GM12878 (cell line): Measurements from ENCODE around the gene PCSK6. TPM values are rescaled to one million over a fixed set of nuclear protein-coding genes. Genes with fewer than 3 reads are reported as not detected.
A peak's percentile ranks its signal among the peaks of the same experiment; 100 is the strongest.

Experiments
- ATAC-seq: fragments of 200-7000 bp; cut with Tn5 transposase; 3 replicates; pipeline ENCODE4 v1.9.1; 2020; ENCODE audit warnings: mild to moderate bottlenecking, moderate library complexity
- BruUV-seq: library from RNA; stranded (reverse); fragments of 400-500 nt; replicated peaks from 2 replicates; lab custom pipeline; 2021; lab: Mats Ljungman, UMichigan
- CTCF ChIA-PET: fragments of 300-600 bp; sonication (Branson Sonifier 250); formaldehyde crosslinking; extraction: SDS; loops from one replicate; lab custom pipeline; 2021; ENCODE audit warnings: inconsistent platforms; lab: Yijun Ruan, JAX
- POLR2A ChIA-PET: fragments of 350-600 bp; formaldehyde crosslinking; extraction: SDS; loops from one replicate; lab custom pipeline; 2021; ENCODE audit warnings: inconsistent platforms; lab: Charles Lee
- RAD21 ChIA-PET: fragments of 300-600 bp; sonication (Branson Sonifier 250); formaldehyde crosslinking; loops from one replicate; lab custom pipeline; 2023; ENCODE audit warnings: antibody characterized with exemption; ENCODE audit not compliant: unreplicated experiment; lab: Charles Lee
- SMC1A ChIA-PET: fragments of 300-600 bp; sonication (Branson Sonifier 250); formaldehyde crosslinking; loops from one replicate; lab custom pipeline; 2023; ENCODE audit not compliant: unreplicated experiment, uncharacterized antibody; lab: Charles Lee
- DNase-seq: peaks from one replicate; pipeline ENCODE4 v3.0.0-alpha.2; 2011; ENCODE audit warnings: low read depth, low spot score
- FAIRE-seq: peaks from 3 replicates; lab custom pipeline; 2011; peaks lifted over from hg19 to GRCh38; lab: Jason Lieb, UNC
- H2AFZ ChIP-seq: 2 replicates; pipeline ENCODE4 v1.6.0; 2011; ENCODE audit warnings: low read depth, low read length, control low read depth; ENCODE audit not compliant: control insufficient read depth
- H3K27ac ChIP-seq: 2 replicates; pipeline ENCODE4 v1.5.1; 2011; ENCODE audit warnings: control low read depth; ENCODE audit not compliant: control insufficient read depth, insufficient read depth
- H3K27me3 ChIP-seq, 2 experiments: replicated peaks in 1 of 2; 2 replicates each; pipeline versions ENCODE4 v1.6.0 to v1.6.1; 2011; ENCODE audit warnings: low read length in 1 of 2; ENCODE audit not compliant: control insufficient read depth in 2 of 2, insufficient read depth in 2 of 2
- H3K36me3 ChIP-seq, 2 experiments: 2 replicates each; pipeline ENCODE4 v1.5.1; 2011; ENCODE audit warnings: low read length in 1 of 2; ENCODE audit not compliant: control insufficient read depth in 2 of 2, insufficient read depth in 2 of 2
- H3K4me1 ChIP-seq: 2 replicates; pipeline ENCODE4 v1.6.1; 2011; ENCODE audit warnings: mild to moderate bottlenecking, low read length, moderate library complexity, mixed read lengths; ENCODE audit not compliant: control insufficient read depth, insufficient read depth
- H3K4me2 ChIP-seq: 2 replicates; pipeline ENCODE4 v1.6.0; 2011; ENCODE audit warnings: control low read depth; ENCODE audit not compliant: control insufficient read depth, insufficient read depth
- H3K4me3 ChIP-seq: fragments of 200-600 bp; sonication (generic); 2 replicates; pipeline ENCODE4 v1.5.1; 2016
- H3K79me2 ChIP-seq: 2 replicates; pipeline ENCODE4 v1.6.0; 2011; ENCODE audit warnings: low read length; ENCODE audit not compliant: control insufficient read depth, insufficient read depth
- H3K9ac ChIP-seq: 2 replicates; pipeline ENCODE4 v1.8.0; 2011; ENCODE audit warnings: low read length, control low read depth, mixed read lengths; ENCODE audit not compliant: control insufficient read depth, insufficient read depth
- H3K9me3 ChIP-seq: replicated peaks from 3 replicates; pipeline ENCODE4 v1.5.1; 2011; ENCODE audit warnings: mild to moderate bottlenecking, low read length; ENCODE audit not compliant: control insufficient read depth, insufficient read depth
- H4K20me1 ChIP-seq: 2 replicates; pipeline ENCODE4 v1.6.0; 2011; ENCODE audit not compliant: control insufficient read depth, insufficient read depth
- BMI1 ChIP-seq: fragments of 450-650 bp; IDR thresholded peaks from 2 replicates; pipeline ENCODE4 v1.6.1; 2016; ENCODE audit warnings: mild to moderate bottlenecking, moderate library complexity, borderline replicate concordance
- CHD4 ChIP-seq: fragments of 200-600 bp; sonication (generic); IDR thresholded peaks from 2 replicates; pipeline ENCODE4 v1.6.1; 2016; ENCODE audit warnings: mild to moderate bottlenecking
- EED ChIP-seq: sonication (generic); IDR thresholded peaks from 2 replicates; pipeline ENCODE4 v1.6.1; 2016; ENCODE audit warnings: antibody characterized with exemption, low read depth
- EP300 ChIP-seq, 2 experiments: fragments of 150-350 bp in 1 of 2; IDR thresholded peaks; 2 replicates each; pipeline ENCODE4 v1.6.1; 2011 to 2012; ENCODE audit warnings: low read depth in 2 of 2, low read length in 2 of 2, borderline replicate concordance in 1 of 2, improper control_type of control experiment in 1 of 2, inconsistent platforms in 1 of 2; ENCODE audit not compliant: control insufficient read depth in 1 of 2
- HCFC1 ChIP-seq: fragments of 150-350 bp; IDR thresholded peaks from 2 replicates; pipeline ENCODE4 v1.6.1; 2014; ENCODE audit warnings: low read length
- HDGF ChIP-seq: fragments of 450-650 bp; IDR thresholded peaks from 2 replicates; pipeline ENCODE4 v1.6.1; 2016; ENCODE audit warnings: antibody characterized with exemption
- IKZF1 ChIP-seq: fragments of 450-650 bp; conservative IDR thresholded peaks from 2 replicates; pipeline ENCODE4 v1.6.1; 2017; ENCODE audit warnings: antibody characterized with exemption, mild to moderate bottlenecking
- IKZF2 ChIP-seq, 2 experiments: fragments of 450-650 bp; IDR thresholded peaks; 2 replicates each; pipeline ENCODE4 v1.6.1; 2017; ENCODE audit warnings: mild to moderate bottlenecking in 2 of 2, moderate library complexity in 2 of 2
- KDM1A ChIP-seq: fragments of 200-600 bp; sonication (generic); IDR thresholded peaks from 2 replicates; pipeline ENCODE4 v1.6.1; 2016; ENCODE audit warnings: borderline replicate concordance
- MEF2A ChIP-seq: IDR thresholded peaks from 2 replicates; pipeline ENCODE4 v1.6.1; 2011; ENCODE audit warnings: low read depth, mild to moderate bottlenecking, low read length, moderate library complexity; ENCODE audit not compliant: insufficient read depth
- MEF2B ChIP-seq: fragments of 450-650 bp; IDR thresholded peaks from 2 replicates; pipeline ENCODE4 v1.6.1; 2018; ENCODE audit warnings: mild to moderate bottlenecking, moderate library complexity; ENCODE audit not compliant: partially characterized antibody, poor library complexity, severe bottlenecking
- NFXL1 ChIP-seq: fragments of 450-650 bp; IDR thresholded peaks from 2 replicates; pipeline ENCODE4 v1.6.1; 2017; ENCODE audit warnings: antibody characterized with exemption, mild to moderate bottlenecking, borderline replicate concordance
- NR2C2 ChIP-seq: IDR thresholded peaks from 2 replicates; pipeline ENCODE4 v1.6.1; 2011; ENCODE audit warnings: borderline replicate concordance, low read depth; ENCODE audit not compliant: control insufficient read depth, insufficient read length
- NR2F1 ChIP-seq: fragments of 450-650 bp; conservative IDR thresholded peaks from 2 replicates; pipeline ENCODE4 v1.6.1; 2017; ENCODE audit warnings: mild to moderate bottlenecking
- ZBED1 ChIP-seq: IDR thresholded peaks from 2 replicates; pipeline ENCODE4 v1.6.1; 2016; ENCODE audit warnings: borderline replicate concordance
- ZNF274 ChIP-seq: IDR thresholded peaks from one replicate; pipeline ENCODE4 v1.8.0; 2011; ENCODE audit not compliant: insufficient read length, insufficient read depth
- ZNF622 ChIP-seq: fragments of 450-650 bp; IDR thresholded peaks from 2 replicates; pipeline ENCODE4 v1.6.1; 2017; ENCODE audit warnings: mild to moderate bottlenecking, inconsistent platforms
- WGBS: methylation state at CpG from one replicate; pipeline ENCODE4 v1.1.6; 2016; ENCODE audit warnings: low lambda C conversion rate; ENCODE audit not compliant: insufficient replicate concordance, insufficient coverage; ENCODE audit errors: missing lambda C conversion rate; 5-methylcytosine and 5-hydroxymethylcytosine counted together
- in situ Hi-C: fragments of 300-500 bp; cut with MboI; formaldehyde crosslinking; loops from 9 replicates; pipeline ENCODE4 v1.14.3; 2018; ENCODE audit warnings: mixed read lengths
- intact Hi-C: fragments of 100-400 bp; cut with micrococcal nuclease; formaldehyde crosslinking; loops from one replicate; pipeline ENCODE4 v1.14.2; 2022; ENCODE audit not compliant: unreplicated experiment
- polyA plus RNA-seq, 11 experiments: library from polyadenylated mRNA; depleted of rRNA in 4 of 11; unstranded in 6 of 11; stranded (reverse) in 5 of 11; fragments of >200 nt; fragmentation: Nextera tagmentation in 4 of 11; fragmentation: Illumina TruSeq in 1 of 11; extraction: Ambion mirVana in 4 of 11; extraction: Trizol in 1 of 11; gene quantifications; 1 replicate in 1 of 11; 2 replicates in 10 of 11; pipeline versions ENCODE4 v1.2.1 to v1.2.3, GENCODE V29; 2011 to 2016; ENCODE audit warnings: inconsistent platforms in 2 of 11, missing spikeins in 2 of 11, low read depth in 1 of 11
- total RNA-seq, 4 experiments: library from RNA; depleted of rRNA in 3 of 4; stranded (reverse); fragments of >200 nt in 3 of 4; fragmentation: Illumina TruSeq in 1 of 4; extraction: Trizol in 1 of 4; gene quantifications; 2 replicates each; pipeline versions ENCODE4 v1.2.1 to v1.2.3, GENCODE V29; 2013 to 2021

Gene PCSK6
- total and polyA plus RNA-seq, 10 of the 15 experiments (the other 5 are each of a cell fraction or from before 2014, with no cell fraction given) = 0.19 to 0.67 (median 0.25) TPM; not detected in 4

DNA sequence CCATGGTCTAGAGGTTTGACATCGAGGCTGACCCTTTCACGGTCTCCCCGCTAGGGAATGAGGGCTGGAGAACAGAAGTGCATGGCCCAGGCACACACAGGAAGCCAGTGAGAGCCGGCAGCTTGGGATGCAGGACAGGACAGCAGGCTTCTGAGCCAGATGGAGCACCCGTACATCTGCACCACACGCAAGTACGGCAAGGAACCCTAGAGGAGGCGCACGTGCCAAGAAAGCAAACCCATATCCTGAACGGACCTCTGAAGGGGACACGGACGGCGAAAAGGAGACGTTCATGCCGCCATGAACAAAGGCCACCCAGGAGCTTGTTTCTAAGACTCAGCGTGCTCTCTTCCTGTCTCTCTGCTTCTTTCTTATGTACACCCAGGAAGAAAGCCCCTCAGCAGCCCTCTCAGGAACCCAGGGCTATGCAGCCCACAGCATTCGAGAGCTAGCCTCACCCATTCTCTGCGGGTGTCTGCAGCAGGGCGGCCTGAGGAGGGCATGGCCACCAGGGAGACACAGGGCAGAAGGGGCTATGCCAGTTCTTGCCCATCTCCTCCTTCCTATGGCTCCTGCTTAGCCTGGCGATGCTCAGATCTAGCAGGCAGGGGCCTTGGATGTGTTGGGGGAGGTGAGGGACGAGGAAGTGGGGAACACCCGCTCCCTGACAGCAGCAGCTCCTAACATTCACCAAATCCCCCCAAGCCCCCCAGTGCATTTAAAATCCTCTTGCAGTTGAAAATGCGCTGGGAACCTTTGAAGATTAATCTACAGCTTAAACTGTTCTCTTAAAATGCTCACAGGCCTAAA is 81.3 kb downstream of the PCSK6 start:
- Histone ChIP-seq H2AFZ (no peak overlapping the region), H3K4me2 (no peak overlapping the region), H3K36me3 (no peaks in the 10 kb centered on the region), H3K4me1 (peaks cover 8% of the 10 kb centered on the region), H3K9me3 (no peaks in the 10 kb centered on the region), H3K27ac (no peak overlapping the region), H4K20me1 (no peaks in the 10 kb centered on the region), H3K4me3 (no peak overlapping the region), H3K79me2 (no peaks in the 10 kb centered on the region), H3K27me3 (peaks cover 0 to 4% of the 10 kb centered on the region in 2 experiments; a peak in 2 of 4 replicates)
- no peak for DNase-seq
- ChIA-PET SMC1A (no interaction called here), RAD21 (no interaction called here), POLR2A (no interaction called here), CTCF (interaction anchor here (0.5 kb wide), 1 partner anchor 131 kb away, joined by 3 read pairs; no protein-coding TSS in a partner anchor)
- WGBS = 59% methylated on average over 23 of the region's 23 CpGs
- BruUV-seq = no TSS peak
- intact Hi-C loops = no loop called here
- FAIRE-seq = no peak
- in situ Hi-C loops = no loop called here
- no peak for ATAC-seq
- no peak for TF ChIP-seq KDM1A
- TF ChIP-seq MEF2A = no peak
- TF ChIP-seq, all 136 proteins: peak for 0
- no peak overlapping the region for H3K9ac ChIP-seq

DNA sequence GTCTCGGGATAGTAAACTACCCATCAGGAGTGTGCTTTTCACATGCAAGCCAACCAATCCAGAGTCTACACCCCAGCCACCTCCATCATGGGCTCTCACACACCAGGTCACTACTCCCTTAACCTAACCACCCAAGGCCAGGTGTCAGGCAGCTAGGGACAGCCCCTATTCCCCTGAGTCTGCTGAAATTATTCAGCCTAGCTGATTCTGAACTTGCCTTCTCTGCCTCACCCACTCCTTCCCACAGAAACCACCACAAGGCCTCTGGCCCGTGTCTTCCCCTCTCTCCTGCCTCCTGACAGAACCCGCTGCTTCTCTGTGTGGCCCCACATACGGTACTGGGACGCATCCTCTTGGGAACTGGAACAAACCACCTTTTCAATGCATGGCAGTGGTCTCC is 82.1 kb downstream of the PCSK6 start:
- H3K9me3 ChIP-seq = no peaks in the 10 kb centered on the region
- no TSS peak for BruUV-seq
- H3K4me1 ChIP-seq = peaks cover 8% of the 10 kb centered on the region
- SMC1A ChIA-PET = no interaction called here
- H3K36me3 ChIP-seq = no peaks in the 10 kb centered on the region
- ATAC-seq (peak; percentile 83), FAIRE-seq (peak; percentile 81), DNase-seq (peak; percentile 15)
- POLR2A ChIA-PET = no interaction called here
- H2AFZ ChIP-seq = no peak overlapping the region
- peaks cover 0 to 4% of the 10 kb centered on the region in 2 experiments; a peak in 2 of 4 replicates for H3K27me3 ChIP-seq
- no peak overlapping the region for H3K4me3 ChIP-seq
- 1% methylated on average over 5 of the region's 5 CpGs for WGBS
- CTCF ChIA-PET = interaction anchor here (0.6 kb wide), 1 partner anchor 1095 kb away, joined by 4 read pairs; no protein-coding TSS in a partner anchor
- intact Hi-C loops (no loop called here), in situ Hi-C loops (no loop called here)
- no peak overlapping the region for H3K4me2 ChIP-seq
- H3K27ac ChIP-seq = no peak overlapping the region
- RAD21 ChIA-PET = no interaction called here
- no peaks in the 10 kb centered on the region for H3K79me2 ChIP-seq
- no peak overlapping the region for H3K9ac ChIP-seq
- no peaks in the 10 kb centered on the region for H4K20me1 ChIP-seq
- TF ChIP-seq CHD4 (no peak), EED (peak; percentile 49), NR2F1 (peak; percentile 81), IKZF2 (IDR thresholded peaks at IDR 0.05) (peak; percentile 40 to 42; a peak in 2 of 4 replicates), HCFC1 (no peak), MEF2B (peak; percentile 90), ZBED1 (no peak), HDGF (no peak), NR2C2 (no peak), BMI1 (no peak), IKZF1 (no peak; the same call in 1 of the 2 replicates), EP300 (IDR thresholded peaks at IDR 0.05; ENCODE audit: borderline replicate concordance in 1 of 2, control insufficient read depth in 1 of 2, low read depth in 2 of 2, low read length in 2 of 2) (no peak), ZNF622 (no peak), ZNF274 (no peak), NFXL1 (no peak)
